ENCODE results near the gene HNRNPD.
A peak's percentile ranks its signal among the peaks of the same experiment; 100 is the strongest.
"Not testable (repeated sequence)": the region's sequence is repeated elsewhere in the genome, so short reads cannot be mapped to it uniquely, and the experiment has no call there.

The HNRNPD gene

GRCh38 chr4:82371497-82371896 is 2.3 kb downstream of the HNRNPD start:
- TF ChIP-seq ZFX (IDR thresholded peaks at IDR 0.05; ENCODE audit: borderline replicate concordance) = no peak
- no peak for TF ChIP-seq CTCF (IDR thresholded peaks at IDR 0.05)
- peak overlapping the region; percentile 98 for H3K27ac ChIP-seq

GRCh38 chr4:82367438-82368097 is 6.2 kb downstream of the HNRNPD start:
- TF ChIP-seq ZFX (IDR thresholded peaks at IDR 0.05; ENCODE audit: borderline replicate concordance) (no peak), CTCF (IDR thresholded peaks at IDR 0.05) (no peak)
- no peak overlapping the region for H3K27ac ChIP-seq

- H3K27ac ChIP-seq = not testable (repeated sequence)
Measured at GRCh38 chr4:82366431-82366830, 7.4 kb downstream of the HNRNPD start.

GRCh38 chr4:82363896-82364487 is 9.8 kb downstream of the HNRNPD start:
- no peak for TF ChIP-seq ZFX (IDR thresholded peaks at IDR 0.05; ENCODE audit: borderline replicate concordance)
- no peak for TF ChIP-seq CTCF (IDR thresholded peaks at IDR 0.05)
- H3K27ac ChIP-seq = no peak overlapping the region

- TF ChIP-seq ZFX (IDR thresholded peaks at IDR 0.05; ENCODE audit: borderline replicate concordance) (no peak), CTCF (IDR thresholded peaks at IDR 0.05) (no peak)
- H3K27ac ChIP-seq = no peak overlapping the region
Measured at GRCh38 chr4:82362565-82362964, 11.2 kb downstream of the HNRNPD start.

GRCh38 chr4:82360298-82361177 is 13.3 kb downstream of the HNRNPD start:
- H3K27ac ChIP-seq = no peak overlapping the region
- TF ChIP-seq ZFX (IDR thresholded peaks at IDR 0.05; ENCODE audit: borderline replicate concordance) (no peak), CTCF (IDR thresholded peaks at IDR 0.05) (peak; percentile 71)

- no peak for TF ChIP-seq ZFX (IDR thresholded peaks at IDR 0.05; ENCODE audit: borderline replicate concordance)
- TF ChIP-seq CTCF (IDR thresholded peaks at IDR 0.05) = no peak
- no peak overlapping the region for H3K27ac ChIP-seq
Measured at GRCh38 chr4:82358847-82359246, 14.9 kb downstream of the HNRNPD start.
